H4 (cell line): ENCODE results near the gene PPP1R13B. TPM values are rescaled to one million over a fixed set of nuclear protein-coding genes. Genes with fewer than 3 reads are reported as not detected.

Experiments
- DNase-seq: peaks from one replicate; pipeline ENCODE4 v3.0.0-alpha.2; 2015; ENCODE audit warnings: low spot score
- total RNA-seq: library from RNA; depleted of rRNA; stranded (reverse); fragments of >200 nt; shearing (Covaris generic); gene quantifications from 2 replicates; pipeline ENCODE4 v1.2.3, GENCODE V29; 2014

The PPP1R13B gene
- total RNA-seq, 1 experiment from 2014 or later: 2.9 TPM

DNA sequence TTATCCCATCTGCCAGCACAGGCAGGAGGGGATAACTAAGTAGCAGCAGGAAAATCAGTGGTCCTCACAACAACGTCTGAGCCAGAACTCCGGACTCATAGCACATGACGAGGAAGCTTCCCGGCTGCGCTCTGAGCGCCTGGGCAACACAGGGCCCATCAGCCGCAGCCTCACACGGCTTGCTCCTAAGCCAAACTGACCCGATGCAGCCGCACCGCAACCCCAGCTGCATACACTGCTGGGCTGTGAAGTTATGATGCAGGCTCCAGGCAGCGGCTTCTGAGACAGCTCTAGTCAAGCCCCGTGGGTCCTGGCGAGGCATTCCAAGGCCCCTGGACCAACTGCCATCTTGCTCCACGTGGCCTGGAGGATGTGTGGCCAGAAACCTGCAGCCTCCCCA is 103.7 kb downstream of the PPP1R13B start:
- DNase-seq: no peak

DNA sequence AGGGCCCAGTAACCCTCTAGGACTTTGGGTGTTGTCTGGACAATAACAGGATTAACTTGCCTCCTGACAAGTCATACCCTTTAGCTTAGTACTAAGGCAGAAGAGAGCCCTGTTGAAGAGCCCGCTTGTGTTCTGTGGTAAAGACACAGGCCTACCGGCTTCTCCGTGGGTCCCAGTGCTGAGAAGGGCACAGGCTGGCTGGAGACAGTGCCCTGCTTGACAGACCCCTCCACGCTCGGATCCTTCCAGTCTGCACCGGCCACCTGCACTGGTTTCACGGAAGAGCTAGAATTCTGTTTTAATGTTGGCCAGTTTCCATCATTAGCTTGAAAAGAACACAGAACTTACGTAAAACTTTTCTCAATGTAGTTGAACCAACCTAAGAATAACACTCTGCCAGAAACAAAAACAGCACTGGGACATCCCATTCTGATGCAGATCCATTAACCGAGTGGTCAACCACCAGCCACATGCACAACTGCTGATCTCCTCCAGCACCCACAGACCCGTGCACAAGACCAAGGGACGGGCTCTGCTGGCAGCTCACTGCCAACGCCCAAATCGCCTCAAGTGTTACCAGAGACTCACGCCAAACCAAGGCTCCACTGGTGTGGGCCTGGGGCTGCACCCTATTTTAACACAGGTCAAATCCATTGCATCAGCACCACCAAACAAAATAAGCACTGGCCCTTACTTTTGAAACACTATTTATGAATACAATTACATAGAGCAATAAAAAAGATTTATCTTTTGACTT is 104.7 kb downstream of the PPP1R13B start:
- DNase-seq: no peak

DNA sequence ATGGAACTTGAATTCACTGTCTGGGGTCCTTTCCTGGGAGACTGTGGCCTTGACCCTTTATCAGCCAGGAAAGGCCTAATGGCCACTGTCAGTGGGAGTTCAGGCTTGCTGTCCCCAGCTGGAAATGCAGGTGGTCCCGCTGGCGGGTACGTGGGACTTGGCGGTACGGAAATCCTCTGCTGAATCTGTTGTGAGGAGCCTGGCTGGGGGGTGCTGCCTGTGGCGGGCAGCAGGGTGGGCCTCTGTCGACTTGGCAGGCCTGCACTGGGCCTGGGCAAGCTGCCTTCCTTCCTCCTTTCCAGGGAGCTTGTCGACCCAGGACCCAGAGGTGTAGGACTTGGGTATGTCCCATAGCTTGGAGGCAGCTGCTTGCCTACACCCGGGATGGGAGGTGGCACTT is 105.5 kb downstream of the PPP1R13B start:
- no peak for DNase-seq

DNA sequence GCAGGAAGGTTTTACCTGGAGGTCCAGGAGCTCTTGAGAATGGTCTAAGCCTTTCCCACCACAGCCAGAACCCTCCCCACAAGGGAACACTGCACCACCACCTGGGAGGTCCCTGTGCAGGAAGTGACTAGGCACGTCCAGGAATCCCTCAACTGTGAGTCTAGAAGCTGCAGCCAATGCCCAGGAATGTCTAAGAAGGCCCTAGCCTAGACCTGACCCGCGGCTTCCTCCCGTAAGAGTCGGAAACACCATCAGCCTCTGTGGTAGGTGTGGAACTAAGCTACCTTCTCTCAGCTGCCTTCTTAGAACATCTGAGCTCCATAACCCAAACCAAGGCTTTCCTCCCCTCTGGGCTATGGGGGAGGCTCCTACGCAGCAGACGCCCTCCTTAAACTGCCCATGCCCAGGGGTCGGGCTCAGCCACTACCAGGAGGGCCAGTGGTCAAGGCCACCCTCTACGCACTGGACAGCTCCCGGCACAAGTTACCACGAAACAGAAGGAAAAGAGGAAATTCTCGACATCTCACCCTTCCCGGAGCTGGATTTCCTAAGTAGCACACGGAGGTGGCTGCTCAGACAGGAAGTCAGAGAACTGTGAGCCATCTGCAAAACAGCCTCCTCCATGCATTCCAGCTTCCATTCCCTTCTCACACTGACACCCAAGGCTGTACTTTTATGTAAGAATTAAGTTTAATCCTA is 106.2 kb downstream of the PPP1R13B start:
- no peak for DNase-seq

DNA sequence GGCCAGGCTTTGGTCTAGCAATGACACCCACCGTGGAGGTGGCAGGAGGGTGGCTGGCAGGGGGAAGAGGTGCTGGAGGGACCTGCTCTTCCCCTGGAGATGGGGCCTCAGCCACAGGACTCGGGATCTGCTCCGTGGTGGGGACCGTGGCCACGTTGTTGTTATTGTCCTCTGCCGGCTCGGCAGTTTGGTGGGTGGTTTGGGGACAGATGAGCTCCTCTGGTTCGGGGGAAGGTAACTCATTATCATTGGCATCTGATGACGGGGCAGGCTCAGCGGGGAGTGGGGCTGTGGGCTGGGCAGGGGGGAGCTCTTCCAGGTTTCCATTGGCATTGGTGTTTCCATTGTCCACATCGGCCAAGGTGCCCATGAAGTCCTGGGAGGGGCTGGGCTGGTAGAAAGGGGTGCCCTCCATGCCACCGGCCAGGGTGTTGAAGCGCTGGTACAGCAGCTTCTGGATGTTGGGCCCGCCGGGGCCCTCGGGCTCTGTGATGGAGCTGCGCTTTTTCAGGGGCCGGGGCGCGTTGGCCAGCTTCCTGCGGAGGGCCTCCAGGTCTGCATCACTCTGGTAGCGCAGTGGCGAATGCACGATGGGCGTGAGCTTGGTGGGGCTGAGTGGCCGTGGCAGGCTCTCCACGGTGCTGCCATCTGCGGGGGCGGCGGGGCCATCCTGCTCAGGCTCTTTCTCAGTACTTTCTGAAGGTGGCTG is 107.4 kb downstream of the PPP1R13B start:
- DNase-seq: no peak

DNA sequence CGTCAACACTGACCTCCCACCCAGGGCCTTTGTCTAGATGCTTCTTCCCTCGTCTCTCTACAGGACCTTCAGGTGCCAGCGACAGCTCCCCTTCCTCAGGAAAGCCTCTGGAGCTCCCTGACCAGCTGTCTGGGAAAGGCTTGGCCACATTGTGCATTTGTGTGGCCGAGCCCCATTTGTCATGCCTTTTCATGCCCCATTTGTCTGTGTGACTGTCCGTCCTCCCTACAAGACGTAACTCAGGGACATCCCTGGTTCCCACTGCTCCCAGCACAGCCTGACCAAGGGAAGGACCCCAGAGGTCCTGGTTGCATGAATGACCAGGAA is 107.9 kb downstream of the PPP1R13B start:
- DNase-seq: no peak

DNA sequence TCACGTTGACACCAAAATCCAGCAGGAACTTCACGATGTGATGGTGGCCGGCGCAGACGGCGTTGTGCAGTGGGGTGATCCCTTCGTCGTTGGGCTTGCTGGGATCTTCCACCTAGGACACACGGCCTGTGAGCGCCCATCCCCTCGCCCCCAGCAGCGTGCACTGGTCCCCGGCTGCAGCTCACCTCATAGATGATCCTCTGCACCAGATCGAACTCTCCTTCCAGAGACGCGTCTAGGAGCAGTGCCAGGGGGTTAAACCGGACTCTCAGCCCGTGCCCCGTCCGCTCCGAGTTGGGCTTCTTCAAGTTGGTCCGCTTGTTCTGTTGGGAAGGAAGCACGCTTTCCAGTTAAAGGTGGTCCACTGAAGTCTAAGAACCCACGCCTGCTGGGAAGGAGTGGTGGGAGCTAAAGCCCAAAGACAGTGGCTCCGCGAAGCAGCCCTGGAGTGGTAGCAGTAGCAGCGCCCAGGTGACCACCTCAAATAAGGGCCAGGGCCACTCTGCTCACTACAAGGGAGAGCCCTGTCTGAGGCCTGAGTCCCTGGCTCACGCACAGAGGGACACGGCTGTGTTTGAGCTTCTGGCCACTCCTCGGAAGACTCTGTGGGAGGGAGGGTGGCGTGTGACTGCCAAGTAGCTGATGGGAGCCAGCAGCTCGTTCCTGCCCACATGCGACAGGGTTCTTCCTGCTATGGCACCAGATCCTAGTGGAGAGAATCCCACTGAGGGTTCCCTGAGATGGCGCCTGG is 108.5 kb downstream of the PPP1R13B start:
- no peak for DNase-seq

DNA sequence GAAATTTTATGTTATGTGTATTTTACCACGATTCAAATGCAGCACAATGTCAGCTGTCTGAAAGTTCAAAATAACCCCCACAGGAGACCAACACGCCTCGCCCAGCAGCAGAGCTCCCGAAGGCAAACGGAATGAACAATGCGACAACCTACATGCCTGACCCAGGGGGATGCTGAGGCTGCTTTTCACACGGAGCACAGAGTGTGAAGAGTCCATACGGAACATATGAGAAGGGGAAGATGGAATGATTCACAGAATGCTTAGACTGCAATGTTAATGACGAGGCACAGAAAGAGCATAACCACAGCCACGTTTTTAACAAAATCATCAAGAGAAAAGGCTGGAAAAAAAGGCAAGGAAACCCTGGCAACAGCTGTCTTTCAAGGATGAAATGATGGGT is 109.2 kb downstream of the PPP1R13B start:
- DNase-seq: no peak

DNA sequence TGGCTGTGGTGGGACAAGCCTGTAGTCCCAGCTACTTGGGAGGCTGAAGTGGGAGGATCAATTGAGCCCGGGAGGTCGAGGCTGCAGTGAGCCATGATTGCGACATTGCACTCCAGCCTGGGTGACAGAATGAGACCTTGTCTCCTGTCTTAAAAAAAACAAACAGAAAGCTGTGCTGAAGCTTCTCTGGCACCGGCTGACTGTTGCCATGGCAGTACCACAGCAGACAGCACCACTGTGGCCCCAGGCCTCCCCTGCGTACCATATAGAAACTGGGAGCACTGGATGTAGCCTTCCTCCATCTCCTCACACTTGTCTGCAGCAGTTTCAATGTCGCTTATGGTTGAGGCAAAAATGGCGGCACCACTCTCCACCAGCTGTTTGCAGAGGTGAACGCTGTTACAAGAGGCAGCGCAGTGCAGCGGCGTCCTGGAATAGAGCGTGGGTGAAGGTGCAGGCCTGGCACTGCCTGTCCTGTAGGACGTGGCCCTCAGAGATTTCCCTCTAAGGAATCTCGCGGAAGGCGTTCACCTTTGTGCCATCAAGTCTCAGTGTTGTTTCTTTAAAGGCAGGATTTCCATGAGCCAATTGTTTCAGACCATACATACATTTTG is 109.8 kb downstream of the PPP1R13B start:
- no peak for DNase-seq

DNA sequence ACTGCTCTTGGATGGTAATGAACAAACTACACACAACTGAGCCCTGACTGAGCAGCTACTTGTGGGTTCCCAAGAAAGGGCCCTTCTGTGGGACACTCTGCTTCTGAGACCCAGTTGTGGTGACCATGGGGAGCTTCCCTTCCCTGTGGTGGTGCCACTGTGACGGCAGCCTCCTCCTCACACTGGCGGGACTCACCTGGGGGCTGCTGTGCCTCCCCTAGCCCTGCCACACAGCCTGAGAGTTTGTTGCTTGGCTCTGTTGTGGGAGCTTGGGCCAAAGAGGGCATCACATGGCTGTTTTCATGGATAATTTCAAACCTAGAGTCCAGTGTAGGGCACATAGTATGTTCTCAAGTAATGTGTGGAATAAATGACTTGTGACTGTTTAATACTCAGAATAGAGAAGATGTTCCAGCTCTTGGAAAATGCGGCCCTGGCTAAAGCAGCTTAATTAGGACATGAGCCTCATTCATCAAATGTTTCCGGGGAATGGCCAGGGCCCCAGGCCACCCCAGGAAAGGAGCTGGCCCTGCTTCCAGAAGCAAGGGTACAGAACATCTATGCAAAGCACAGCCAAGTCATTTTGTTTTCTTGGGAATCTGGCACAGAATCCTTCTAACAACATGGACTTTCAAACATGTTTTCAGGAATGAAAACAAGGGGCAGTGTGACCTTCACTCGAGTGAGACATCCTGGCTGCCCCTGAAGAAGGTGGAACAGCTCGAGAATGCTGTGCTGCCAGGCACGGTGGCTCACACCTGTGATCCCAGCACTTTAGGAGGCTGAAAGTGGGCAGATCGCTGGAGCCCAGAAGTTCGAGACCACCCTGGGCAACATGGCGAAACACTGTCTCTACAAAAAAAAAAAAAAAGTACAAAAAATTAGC is 110.6 kb downstream of the PPP1R13B start:
- DNase-seq: no peak

DNA sequence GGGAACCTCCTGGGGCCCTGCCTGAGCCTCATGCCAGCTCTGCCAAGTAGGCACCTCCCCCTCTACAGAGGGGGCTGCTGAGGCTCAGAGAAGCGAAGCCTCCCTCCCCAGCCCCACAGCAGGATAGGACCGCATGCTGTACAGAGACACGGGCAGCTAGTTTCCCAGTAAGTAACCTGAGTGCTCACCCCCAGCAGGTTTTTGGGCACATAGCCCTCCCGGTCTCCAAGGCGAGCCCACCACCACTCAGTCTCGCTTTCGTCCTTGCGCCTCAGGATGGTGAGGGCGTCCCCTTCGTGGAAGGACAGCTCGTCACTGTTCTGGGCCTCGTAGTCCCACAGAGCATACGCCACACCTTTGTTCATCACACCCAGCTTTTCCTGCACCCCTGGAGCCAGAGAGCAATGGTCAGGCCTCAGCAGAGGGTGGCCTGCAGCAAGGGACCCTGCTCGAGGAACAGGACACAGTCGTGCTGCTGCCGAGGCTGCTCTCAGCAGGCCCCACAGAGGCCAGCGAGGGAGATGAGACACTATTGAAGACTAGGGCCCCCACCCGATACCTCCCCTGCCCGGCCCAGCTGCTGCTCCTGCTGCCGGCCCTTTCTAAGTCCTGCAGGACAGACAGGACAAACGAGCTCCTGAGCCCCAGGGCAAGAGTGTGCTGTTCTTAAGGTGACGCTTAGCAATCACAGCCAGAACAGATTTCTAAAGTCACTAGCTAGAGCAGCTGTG is 111.4 kb downstream of the PPP1R13B start:
- no peak for DNase-seq

DNA sequence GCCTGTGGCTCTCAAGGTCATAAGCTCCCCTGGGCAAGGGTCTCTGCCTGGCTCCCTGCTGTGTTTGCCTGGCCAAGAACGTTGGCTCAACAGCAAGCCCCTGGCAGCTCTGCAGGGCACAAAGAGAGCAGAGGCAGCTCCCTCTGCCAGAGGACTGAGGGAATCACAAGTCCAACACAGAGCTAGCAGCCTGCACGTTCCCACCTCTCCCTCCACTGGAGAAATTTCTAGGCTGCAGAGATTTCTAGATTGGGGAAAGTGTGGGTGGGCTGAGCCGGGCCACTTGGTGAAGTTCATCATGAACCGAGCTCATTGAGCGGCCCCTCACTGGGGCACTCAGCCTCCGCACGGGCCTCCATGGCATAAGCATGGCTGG is 111.9 kb downstream of the PPP1R13B start:
- no peak for DNase-seq

DNA sequence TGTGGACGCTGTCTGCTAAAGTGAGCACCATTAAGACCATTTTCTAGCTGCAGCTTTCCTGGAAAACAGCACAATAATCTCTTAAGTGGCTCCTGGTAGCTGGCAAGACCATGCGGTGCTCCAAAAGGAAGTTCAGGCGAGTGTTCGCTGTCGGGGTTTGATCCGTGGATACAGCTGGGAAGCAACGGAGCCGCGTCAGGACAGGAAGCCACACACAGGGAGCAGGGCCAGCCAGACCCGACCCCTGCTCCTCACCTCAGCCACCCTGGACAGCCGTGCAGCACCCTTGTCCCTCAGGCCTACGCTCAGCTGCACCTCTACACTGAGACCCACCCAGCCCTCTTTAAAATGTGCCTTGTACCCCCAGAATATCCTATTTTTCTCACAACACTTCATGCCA is 112.4 kb downstream of the PPP1R13B start:
- no peak for DNase-seq

DNA sequence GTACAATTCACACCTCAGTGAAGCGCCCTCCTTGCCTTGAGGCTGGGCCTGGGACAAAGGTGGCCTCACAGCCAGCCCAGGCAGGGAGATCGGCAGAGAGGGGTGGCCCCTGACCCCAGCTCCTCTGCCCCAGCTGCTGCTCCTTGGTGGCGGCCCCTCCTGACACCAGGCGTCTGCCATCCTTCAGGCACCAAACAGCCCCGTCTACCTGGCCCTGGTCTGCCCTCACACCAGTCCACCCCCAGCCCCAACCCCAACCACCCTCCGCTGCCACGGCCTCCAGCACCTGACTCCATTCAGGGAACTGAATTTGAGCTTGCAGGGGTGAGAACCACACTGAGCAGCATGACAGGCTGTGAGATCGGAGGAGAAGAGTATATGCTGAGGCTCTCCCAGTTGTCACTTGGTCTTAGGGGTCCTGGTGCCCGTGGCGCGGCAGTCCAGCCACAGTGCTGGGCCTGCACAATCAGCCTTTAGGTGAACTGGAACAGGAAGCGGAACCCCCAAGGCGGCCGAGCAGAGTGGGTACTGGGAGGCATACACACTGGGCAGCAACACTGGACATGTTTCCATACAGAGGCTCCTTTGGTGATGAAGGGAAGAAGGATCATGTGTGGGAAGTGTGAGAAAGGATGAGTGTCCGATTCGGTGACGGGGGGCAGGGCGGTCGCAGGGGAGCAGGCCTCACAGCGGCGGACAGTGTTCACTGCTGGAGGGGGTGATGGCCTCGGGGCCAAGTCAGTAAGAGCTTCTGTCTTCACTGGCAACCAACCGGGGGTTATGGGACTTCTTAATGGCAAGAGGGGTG is 113.1 kb downstream of the PPP1R13B start:
- no peak for DNase-seq

DNA sequence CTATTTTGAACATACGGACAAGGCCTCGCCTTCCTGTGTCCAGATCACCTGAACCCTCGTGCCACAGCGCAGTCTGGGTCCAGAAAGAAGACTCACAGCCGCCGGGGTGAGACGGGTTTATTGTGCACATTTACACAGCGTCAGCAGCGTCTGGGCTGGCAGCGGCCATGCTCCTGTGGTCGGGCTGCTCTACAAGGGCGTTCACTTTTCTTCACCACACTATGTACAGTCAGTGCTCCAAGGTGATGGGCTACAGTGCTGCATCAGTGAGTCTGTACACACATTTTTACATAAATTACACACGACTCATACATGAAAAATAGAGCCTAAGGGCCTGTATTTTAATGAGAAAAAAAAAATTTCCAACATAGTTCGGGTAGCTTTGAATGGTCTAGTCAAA is 113.7 kb downstream of the PPP1R13B start:
- DNase-seq: no peak

DNA sequence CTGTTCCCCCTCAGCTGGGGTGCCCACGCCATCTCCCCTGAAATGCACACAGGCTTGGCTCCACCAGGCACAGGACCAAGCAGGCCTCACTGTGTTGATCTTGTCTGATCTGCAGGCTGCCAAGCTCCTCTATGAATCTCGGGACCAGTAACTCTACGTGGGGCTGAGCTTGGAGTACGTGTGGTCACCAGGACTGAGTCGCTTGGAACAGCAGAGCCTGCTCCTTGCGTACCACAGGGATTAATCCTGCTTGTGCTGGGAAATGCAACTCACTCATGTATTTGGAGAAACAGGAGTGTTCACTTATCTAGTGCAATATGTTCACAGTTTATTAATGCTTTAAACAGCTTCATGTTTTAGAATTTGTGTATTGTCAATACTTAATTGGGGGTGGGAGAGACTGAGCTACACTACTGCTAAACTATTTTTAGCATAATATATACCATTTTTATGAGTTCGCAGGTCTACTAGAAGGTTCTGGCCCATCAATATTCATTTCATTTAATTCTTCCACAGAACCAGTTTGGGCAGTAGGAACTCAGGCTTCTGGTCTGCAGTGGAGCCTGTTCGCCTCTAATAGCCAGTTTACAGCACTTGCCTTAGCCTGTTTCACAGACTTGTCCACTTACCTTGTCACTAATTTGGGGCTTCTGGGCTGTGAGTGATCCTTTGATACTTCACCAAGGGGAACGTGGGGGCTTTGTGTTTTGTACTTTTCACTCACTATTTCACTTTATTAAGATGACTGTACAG is 114.3 kb downstream of the PPP1R13B start:
- DNase-seq: no peak

DNA sequence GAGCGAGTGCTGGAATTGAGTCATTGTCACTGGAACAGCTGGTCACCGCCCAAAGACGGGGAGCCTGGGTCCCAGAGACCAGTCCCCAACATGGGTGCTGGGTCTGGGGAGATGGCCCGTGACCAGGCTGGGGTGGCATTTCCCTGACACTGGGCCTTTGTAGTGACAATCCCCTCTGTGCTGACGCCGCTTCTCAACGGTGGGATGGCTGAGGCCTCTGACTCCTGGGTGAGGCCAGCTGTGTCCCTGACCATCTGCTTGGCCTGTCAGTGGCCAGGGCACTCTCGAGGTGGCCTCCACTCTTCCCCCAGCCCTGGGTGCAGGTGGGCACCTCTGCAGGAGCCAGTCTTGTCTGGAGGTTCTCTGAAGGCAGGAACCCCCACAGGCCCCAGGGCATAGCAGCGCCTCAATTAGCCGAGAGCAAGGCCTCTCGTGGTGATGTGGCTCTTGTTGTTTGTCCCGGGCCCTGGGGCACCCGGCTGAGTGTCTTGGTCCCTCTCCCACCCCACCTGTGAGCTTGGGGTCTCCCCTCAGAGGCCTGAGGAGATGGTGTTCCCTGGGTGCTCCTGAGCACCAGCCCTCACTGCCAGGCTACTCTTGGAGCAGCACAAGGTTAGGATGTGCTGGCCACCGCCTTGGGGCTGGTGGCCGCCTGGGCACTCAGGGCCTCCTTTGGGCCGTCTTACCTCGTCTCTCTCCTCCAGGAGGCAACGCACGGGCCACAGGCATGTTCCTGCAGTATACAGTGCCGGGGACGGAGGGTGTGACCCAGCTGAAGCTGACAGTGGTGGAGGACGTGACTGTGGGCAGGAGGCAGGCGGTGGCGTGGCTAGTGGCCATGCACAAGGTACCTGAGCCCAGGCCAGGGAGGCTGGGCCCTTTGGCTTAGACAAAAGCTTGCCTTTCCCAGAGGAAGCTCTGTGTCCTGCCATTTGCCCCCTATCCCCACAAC is 115.2 kb downstream of the PPP1R13B start:
- no peak for DNase-seq
